ENCODE data around the gene NOL9. TPM values are rescaled to one million over a fixed set of nuclear protein-coding genes. Genes with fewer than 3 reads are reported as not detected.

The NOL9 gene
- total RNA-seq, 1 donor from 2014 or later, result 32.5 TPM

DNA sequence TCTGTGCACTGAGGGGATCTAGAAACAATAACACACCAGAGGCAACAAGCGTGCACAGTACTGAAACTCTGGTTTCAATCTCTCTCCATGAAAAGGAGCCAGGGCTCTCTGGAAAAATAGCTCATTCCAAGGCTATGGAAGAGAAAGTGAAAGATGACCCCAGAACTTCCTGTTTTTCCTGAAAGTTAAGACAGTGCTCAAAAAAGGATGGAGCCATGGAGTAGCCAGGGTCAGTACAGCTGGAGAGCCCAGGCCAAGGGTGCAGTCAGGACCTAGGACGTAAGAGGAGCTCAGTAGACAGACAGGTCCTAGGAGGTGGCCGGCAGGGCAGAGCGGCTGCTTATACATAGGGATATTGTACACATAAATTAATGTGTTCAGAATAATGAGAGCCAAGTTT lies 19.1 kb downstream of the NOL9 start:
- H3K4me3 ChIP-seq (ENCODE audit: low read depth, low read length), result no peak overlapping the region
- TF ChIP-seq, protein P1, sequence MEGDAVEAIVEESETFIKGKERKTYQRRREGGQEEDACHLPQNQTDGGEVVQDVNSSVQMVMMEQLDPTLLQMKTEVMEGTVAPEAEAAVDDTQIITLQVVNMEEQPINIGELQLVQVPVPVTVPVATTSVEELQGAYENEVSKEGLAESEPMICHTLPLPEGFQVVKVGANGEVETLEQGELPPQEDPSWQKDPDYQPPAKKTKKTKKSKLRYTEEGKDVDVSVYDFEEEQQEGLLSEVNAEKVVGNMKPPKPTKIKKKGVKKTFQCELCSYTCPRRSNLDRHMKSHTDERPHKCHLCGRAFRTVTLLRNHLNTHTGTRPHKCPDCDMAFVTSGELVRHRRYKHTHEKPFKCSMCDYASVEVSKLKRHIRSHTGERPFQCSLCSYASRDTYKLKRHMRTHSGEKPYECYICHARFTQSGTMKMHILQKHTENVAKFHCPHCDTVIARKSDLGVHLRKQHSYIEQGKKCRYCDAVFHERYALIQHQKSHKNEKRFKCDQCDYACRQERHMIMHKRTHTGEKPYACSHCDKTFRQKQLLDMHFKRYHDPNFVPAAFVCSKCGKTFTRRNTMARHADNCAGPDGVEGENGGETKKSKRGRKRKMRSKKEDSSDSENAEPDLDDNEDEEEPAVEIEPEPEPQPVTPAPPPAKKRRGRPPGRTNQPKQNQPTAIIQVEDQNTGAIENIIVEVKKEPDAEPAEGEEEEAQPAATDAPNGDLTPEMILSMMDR (IDR thresholded peaks at IDR 0.05; ENCODE audit: insufficient read depth, low read length, poor library complexity, severe bottlenecking), result no peak
- no peak for DNase-seq (ENCODE audit: low read depth)
- no peaks in the 10 kb centered on the region for H3K27me3 ChIP-seq (ENCODE audit: control insufficient read depth, insufficient read depth, low read length)
- peaks cover 4% of the 10 kb centered on the region for H3K36me3 ChIP-seq (ENCODE audit: control insufficient read depth, insufficient read depth, low read length)

DNA sequence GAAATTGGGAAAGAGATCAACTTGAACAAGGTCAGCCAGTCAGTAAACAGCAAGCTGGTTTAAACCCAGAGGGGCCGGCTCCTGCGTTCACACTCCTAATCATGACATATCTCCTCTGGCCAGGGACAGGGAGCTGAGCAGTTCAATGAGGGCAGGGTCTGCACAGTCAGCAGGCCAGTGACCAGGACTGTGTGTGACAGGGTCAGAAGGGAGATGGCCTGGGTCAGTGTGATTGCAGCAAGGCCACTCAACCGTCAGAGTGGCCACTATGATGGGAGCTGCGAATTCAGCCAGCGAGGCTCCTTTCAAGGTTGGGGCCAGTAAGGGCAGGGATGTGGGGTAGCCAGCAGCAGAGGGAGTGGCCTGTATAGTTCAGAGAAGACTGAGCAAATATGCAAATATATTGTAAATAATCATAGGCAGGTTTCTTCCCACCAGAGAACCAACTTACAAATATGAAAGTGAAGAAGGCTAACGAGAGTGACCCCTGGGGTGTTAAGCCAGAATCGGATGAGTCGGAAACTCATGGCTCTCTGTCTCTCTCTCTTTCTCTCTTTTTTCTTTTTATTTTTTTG lies 20.0 kb downstream of the NOL9 start:
- H3K4me3 ChIP-seq (ENCODE audit: low read depth, low read length), result no peak overlapping the region
- no peak for DNase-seq (ENCODE audit: low read depth)
- TF ChIP-seq, protein P1 (IDR thresholded peaks at IDR 0.05; ENCODE audit: insufficient read depth, low read length, poor library complexity, severe bottlenecking), result no peak
- H3K36me3 ChIP-seq (ENCODE audit: control insufficient read depth, insufficient read depth, low read length), result peaks cover 4% of the 10 kb centered on the region
- no peaks in the 10 kb centered on the region for H3K27me3 ChIP-seq (ENCODE audit: control insufficient read depth, insufficient read depth, low read length)

DNA sequence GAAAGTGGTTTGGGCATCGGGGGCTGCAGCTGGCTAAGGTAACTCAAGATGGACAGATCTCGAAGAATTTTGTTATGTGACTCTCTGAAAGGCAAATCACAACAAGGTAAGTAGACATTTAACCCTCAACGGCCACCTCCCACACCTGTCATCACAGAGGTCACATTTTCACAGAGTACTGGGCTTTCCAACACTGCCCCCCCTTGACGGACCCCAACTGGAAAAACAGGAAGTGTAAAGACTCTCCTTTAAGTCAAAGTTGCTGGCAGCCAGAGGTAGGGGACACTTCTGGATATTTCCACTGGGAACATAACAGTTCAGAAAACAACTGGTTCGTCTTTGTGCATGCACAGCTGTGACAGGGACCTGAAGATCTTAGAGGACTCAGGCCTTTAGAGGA lies 22.3 kb downstream of the NOL9 start:
- H3K27me3 ChIP-seq (ENCODE audit: control insufficient read depth, insufficient read depth, low read length), result no peaks in the 10 kb centered on the region
- no peak for DNase-seq (ENCODE audit: low read depth)
- TF ChIP-seq, protein P1 (IDR thresholded peaks at IDR 0.05; ENCODE audit: insufficient read depth, low read length, poor library complexity, severe bottlenecking), result no peak
- H3K36me3 ChIP-seq (ENCODE audit: control insufficient read depth, insufficient read depth, low read length), result peaks cover 4% of the 10 kb centered on the region
- H3K4me3 ChIP-seq (ENCODE audit: low read depth, low read length), result no peak overlapping the region

DNA sequence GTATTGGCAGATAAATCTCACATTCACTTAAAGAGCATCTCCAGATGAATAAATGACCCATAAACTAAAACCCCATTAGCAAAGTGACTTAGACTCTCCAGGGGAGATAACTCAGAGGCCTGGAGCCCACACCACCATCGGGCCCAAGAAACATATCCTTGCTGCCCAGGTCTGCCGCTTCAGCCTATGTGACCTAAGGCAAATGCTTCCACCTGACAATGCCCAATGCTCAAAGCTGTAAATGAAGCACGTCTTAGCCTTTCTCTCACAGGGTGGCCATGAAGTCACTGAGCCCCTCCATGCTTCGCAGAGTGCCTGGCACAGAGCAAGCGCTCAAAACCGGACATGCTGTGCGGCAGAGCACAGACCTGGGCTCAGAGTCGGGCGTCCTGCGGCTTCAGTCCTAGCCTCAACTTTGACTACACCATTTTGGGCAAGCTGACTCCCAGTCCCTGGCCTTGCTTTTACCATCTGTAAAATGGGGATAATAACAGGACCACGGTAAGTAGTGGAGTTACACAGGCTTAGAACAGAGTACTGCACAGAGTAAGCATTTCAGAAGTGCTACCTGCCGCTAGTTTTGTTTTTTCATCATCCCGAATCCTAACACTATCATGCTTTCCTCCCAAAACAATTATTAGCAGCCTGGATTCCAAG lies 23.7 kb downstream of the NOL9 start:
- Histone ChIP-seq H3K36me3 (ENCODE audit: control insufficient read depth, insufficient read depth, low read length) (peaks cover 6% of the 10 kb centered on the region), H3K27me3 (ENCODE audit: control insufficient read depth, insufficient read depth, low read length) (no peaks in the 10 kb centered on the region), H3K4me3 (ENCODE audit: low read depth, low read length) (no peak overlapping the region)
- DNase-seq (ENCODE audit: low read depth), result no peak
- TF ChIP-seq, protein P1 (IDR thresholded peaks at IDR 0.05; ENCODE audit: insufficient read depth, low read length, poor library complexity, severe bottlenecking), result no peak

DNA sequence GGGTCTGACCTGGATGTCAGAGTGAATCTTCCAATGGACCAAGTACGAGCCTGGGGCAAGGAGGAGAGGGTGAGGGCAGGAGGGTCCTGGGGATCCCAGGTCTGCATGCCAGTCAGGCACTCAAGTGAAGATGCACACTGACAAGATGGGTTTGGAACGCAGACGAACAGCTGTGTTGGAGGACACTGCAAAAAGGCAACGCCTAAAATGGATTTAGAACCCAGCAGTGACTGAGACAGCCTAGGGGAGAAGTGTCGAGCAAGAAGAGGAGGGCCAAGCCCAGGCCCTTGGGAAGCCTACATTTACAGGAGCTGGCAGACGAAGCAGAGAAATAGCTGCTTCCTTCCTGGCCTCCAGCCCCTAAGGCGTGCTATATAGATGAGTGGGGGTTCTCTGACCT lies 25.8 kb downstream of the NOL9 start:
- no peak for DNase-seq (ENCODE audit: low read depth)
- Histone ChIP-seq H3K4me3 (ENCODE audit: low read depth, low read length) (no peak overlapping the region), H3K27me3 (ENCODE audit: control insufficient read depth, insufficient read depth, low read length) (no peaks in the 10 kb centered on the region), H3K36me3 (ENCODE audit: control insufficient read depth, insufficient read depth, low read length) (peaks cover 4% of the 10 kb centered on the region)
- TF ChIP-seq, protein P1 (IDR thresholded peaks at IDR 0.05; ENCODE audit: insufficient read depth, low read length, poor library complexity, severe bottlenecking), result no peak

DNA sequence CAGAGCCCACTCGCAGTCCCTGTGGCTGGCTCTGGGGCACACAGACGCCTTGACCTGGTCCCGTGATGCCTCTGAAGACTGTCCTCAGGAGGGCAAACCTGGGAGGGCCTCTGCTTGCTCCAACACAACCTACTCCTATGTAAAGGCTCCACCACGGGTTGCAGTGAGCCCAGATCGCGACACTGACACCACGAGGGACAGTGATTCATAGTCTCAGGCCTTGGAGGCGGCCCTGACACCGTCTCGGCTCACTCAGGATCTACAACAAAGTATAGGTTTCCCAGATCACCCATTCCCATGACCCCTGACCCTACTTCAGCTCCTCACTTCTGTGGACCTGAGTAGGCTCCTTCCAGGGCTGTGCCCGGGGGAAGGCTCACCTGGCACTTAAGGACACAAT lies 28.0 kb downstream of the NOL9 start:
- H3K36me3 ChIP-seq (ENCODE audit: control insufficient read depth, insufficient read depth, low read length), result peaks cover 2% of the 10 kb centered on the region
- TF ChIP-seq, protein P1 (IDR thresholded peaks at IDR 0.05; ENCODE audit: insufficient read depth, low read length, poor library complexity, severe bottlenecking), result no peak

More for the DNA sequence above, 28.0 kb downstream of the NOL9 start:
- Histone ChIP-seq H3K27me3 (ENCODE audit: control insufficient read depth, insufficient read depth, low read length) (no peaks in the 10 kb centered on the region), H3K4me3 (ENCODE audit: low read depth, low read length) (no peak overlapping the region)
- DNase-seq (ENCODE audit: low read depth), result no peak

All from kidney epithelial cell (primary cell).